ENCODE data around the gene LZTS3.

- TF ChIP-seq POLR2AphosphoS5 (IDR thresholded peaks at IDR 0.05; ENCODE audit: low read depth, low read length) (no peak), REST (IDR thresholded peaks at IDR 0.05; ENCODE audit: insufficient read depth in 1 of 2, low read depth in 2 of 2, low read length in 2 of 2) (no peak), SIN3A (IDR thresholded peaks at IDR 0.05; ENCODE audit: borderline replicate concordance, insufficient read depth, low read length) (no peak), FOXP2 (optimal IDR thresholded peaks at IDR 0.05; ENCODE audit: borderline replicate concordance, extremely low read depth, extremely low read length, insufficient read depth) (no peak), TAF1 (IDR thresholded peaks at IDR 0.05; ENCODE audit: borderline replicate concordance, insufficient read depth, low read length) (no peak)
These were observed 16.3 kb downstream of the LZTS3 start for GRCh38 chr20:3156811-3157619.
